ENCODE data around the gene FBXO15. TPM values are rescaled to one million over a fixed set of nuclear protein-coding genes. Genes with fewer than 3 reads are reported as not detected.

FBXO15 gene
- total RNA-seq, 1 donor = 0.27 TPM

DNA sequence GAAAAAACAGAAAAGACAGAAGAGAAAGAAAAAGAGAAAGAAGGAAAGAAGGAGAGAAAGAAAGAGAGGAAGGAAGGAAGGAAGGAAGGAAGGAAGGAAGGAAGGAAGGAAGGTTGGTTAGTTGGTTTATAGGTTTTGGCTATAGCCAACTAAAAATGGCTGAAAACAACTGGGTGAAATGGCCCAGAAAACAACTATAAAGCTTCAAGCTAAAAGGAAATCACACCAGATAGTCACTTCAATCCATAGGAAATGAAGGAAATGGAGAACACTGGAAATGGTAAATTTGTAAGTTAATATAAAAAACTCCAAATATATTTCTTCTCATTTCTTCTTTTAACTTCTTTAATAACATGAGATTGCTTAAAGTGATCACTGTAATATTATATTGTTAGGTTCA is 118.5 kb downstream of the FBXO15 start:
- no peak for DNase-seq (ENCODE audit: low read depth)
- no peak overlapping the region for H3K4me3 ChIP-seq (ENCODE audit: low read depth, low read length)
- TF ChIP-seq, protein P1, sequence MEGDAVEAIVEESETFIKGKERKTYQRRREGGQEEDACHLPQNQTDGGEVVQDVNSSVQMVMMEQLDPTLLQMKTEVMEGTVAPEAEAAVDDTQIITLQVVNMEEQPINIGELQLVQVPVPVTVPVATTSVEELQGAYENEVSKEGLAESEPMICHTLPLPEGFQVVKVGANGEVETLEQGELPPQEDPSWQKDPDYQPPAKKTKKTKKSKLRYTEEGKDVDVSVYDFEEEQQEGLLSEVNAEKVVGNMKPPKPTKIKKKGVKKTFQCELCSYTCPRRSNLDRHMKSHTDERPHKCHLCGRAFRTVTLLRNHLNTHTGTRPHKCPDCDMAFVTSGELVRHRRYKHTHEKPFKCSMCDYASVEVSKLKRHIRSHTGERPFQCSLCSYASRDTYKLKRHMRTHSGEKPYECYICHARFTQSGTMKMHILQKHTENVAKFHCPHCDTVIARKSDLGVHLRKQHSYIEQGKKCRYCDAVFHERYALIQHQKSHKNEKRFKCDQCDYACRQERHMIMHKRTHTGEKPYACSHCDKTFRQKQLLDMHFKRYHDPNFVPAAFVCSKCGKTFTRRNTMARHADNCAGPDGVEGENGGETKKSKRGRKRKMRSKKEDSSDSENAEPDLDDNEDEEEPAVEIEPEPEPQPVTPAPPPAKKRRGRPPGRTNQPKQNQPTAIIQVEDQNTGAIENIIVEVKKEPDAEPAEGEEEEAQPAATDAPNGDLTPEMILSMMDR (IDR thresholded peaks at IDR 0.05; ENCODE audit: insufficient read depth, low read length) = no peak

Other genes starting within 250 kb of the FBXO15 start
- gene TIMM21, start 689 bp upstream of the FBXO15 start, total RNA-seq (ENCODE audit: low replicate concordance) = 6.5 and 34.5 TPM in 2 replicates
- 38.8 and 89.2 TPM in 2 replicates for gene CYB5A, start 144.1 kb upstream of the FBXO15 start, total RNA-seq (ENCODE audit: low replicate concordance)
- not detected in 2 replicates for gene C18orf63, start 168.0 kb upstream of the FBXO15 start, total RNA-seq (ENCODE audit: low replicate concordance)